ENCODE measurements around the gene P2RY12.

P2RY12 gene

GRCh38 chr3:151305060-151305774 lies 79.3 kb downstream of the P2RY12 start:
- no peak for FAIRE-seq

- no peak for FAIRE-seq
Observed at GRCh38 chr3:151303751-151304150, 80.8 kb downstream of the P2RY12 start.

GRCh38 chr3:151301787-151302186 lies 82.8 kb downstream of the P2RY12 start:
- FAIRE-seq = no peak

GRCh38 chr3:151300539-151300938 lies 84.0 kb downstream of the P2RY12 start:
- no peak for FAIRE-seq

- no peak for FAIRE-seq
Observed at GRCh38 chr3:151299006-151299405, 85.5 kb downstream of the P2RY12 start.

GRCh38 chr3:151297429-151297828 lies 87.1 kb downstream of the P2RY12 start:
- FAIRE-seq = no peak

- no peak for FAIRE-seq
Observed at GRCh38 chr3:151296226-151296625, 88.3 kb downstream of the P2RY12 start.

GRCh38 chr3:151293127-151293526 lies 91.4 kb downstream of the P2RY12 start:
- FAIRE-seq = no peak

- no peak for FAIRE-seq
Observed at GRCh38 chr3:151290673-151291072, 93.9 kb downstream of the P2RY12 start.

GRCh38 chr3:151289445-151289844 lies 95.1 kb downstream of the P2RY12 start:
- no peak for FAIRE-seq
